Right atrium auricular region (tissue), 2 donors: ENCODE measurements around the gene HCK. TPM values are rescaled to one million over a fixed set of nuclear protein-coding genes. Genes with fewer than 3 reads are reported as not detected.
A peak's percentile ranks its signal among the peaks of the same experiment; 100 is the strongest.

Source experiments
- DNase-seq: peaks from one replicate; pipeline ENCODE4 v3.0.0-alpha.2; 2019; ENCODE audit warnings: low spot score
- H3K27ac ChIP-seq, 2 donors: fragments of 200-600 bp; sonication (generic); 1 replicate in 1 of 2; 2 replicates in 1 of 2; pipeline ENCODE4 v1.5.1; 2016 to 2019
- H3K27me3 ChIP-seq, 2 donors: fragments of 200-600 bp; sonication (generic); one replicate each; pipeline versions ENCODE4 v1.5.1 to v1.6.0; 2017 to 2019
- H3K36me3 ChIP-seq: fragments of 200-600 bp; sonication (generic); one replicate; pipeline ENCODE4 v1.5.1; 2016
- H3K4me1 ChIP-seq, 2 donors: fragments of 200-600 bp; sonication (generic); one replicate each; pipeline versions ENCODE4 v1.5.1 to v1.6.0; 2017 to 2019
- H3K4me3 ChIP-seq, 2 donors: fragments of 200-600 bp; sonication (generic); 1 replicate in 1 of 2; 2 replicates in 1 of 2; pipeline ENCODE4 v1.5.1; 2017 to 2019; ENCODE audit warnings: mild to moderate bottlenecking in 1 of 2, moderate library complexity in 1 of 2
- H3K9me3 ChIP-seq, 2 donors: fragments of 200-600 bp; sonication (generic); one replicate each; pipeline ENCODE4 v1.5.1; 2019
- total RNA-seq, 2 donors: library from RNA; depleted of rRNA; stranded (reverse); fragments of >200 nt; gene quantifications; one replicate each; pipeline ENCODE4 v1.1.0, GENCODE V29; 2016
- TF ChIP-seq, protein P1 (sequence below), 2 donors: fragments of 200-600 bp; sonication (generic); IDR thresholded peaks; one replicate each; pipeline ENCODE4 v1.5.1; 2019; ENCODE audit warnings: antibody characterized with exemption in 2 of 2

Gene HCK
- total RNA-seq, 2 donors from 2014 or later, result 2.3 to 9.2 TPM

GRCh38 chr20:32007787-32008616 is 44.0 kb upstream of the HCK start:
- DNase-seq, result peak; percentile 63
- no peaks in the 10 kb centered on the region for H3K27me3 ChIP-seq
- peak overlapping the region in 1 of 2 donors; percentile 50 for H3K27ac ChIP-seq
- TF ChIP-seq, protein P1, sequence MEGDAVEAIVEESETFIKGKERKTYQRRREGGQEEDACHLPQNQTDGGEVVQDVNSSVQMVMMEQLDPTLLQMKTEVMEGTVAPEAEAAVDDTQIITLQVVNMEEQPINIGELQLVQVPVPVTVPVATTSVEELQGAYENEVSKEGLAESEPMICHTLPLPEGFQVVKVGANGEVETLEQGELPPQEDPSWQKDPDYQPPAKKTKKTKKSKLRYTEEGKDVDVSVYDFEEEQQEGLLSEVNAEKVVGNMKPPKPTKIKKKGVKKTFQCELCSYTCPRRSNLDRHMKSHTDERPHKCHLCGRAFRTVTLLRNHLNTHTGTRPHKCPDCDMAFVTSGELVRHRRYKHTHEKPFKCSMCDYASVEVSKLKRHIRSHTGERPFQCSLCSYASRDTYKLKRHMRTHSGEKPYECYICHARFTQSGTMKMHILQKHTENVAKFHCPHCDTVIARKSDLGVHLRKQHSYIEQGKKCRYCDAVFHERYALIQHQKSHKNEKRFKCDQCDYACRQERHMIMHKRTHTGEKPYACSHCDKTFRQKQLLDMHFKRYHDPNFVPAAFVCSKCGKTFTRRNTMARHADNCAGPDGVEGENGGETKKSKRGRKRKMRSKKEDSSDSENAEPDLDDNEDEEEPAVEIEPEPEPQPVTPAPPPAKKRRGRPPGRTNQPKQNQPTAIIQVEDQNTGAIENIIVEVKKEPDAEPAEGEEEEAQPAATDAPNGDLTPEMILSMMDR (IDR thresholded peaks at IDR 0.05), result no peak
- no peaks in the 10 kb centered on the region for H3K36me3 ChIP-seq
- peaks cover 0 to 29% of the 10 kb centered on the region in 2 donors for H3K4me1 ChIP-seq
- H3K9me3 ChIP-seq, result no peaks in the 10 kb centered on the region
- no peak overlapping the region for H3K4me3 ChIP-seq

- Histone ChIP-seq H3K9me3 (no peaks in the 10 kb centered on the region), H3K27me3 (no peaks in the 10 kb centered on the region), H3K27ac (peak overlapping the region in 1 of 2 donors; percentile 61), H3K4me3 (no peak overlapping the region), H3K36me3 (no peaks in the 10 kb centered on the region), H3K4me1 (peaks cover 0 to 29% of the 10 kb centered on the region in 2 donors)
- no peak for DNase-seq
- TF ChIP-seq, protein P1 (IDR thresholded peaks at IDR 0.05), result no peak
Observed at GRCh38 chr20:32009564-32009963, 42.5 kb upstream of the HCK start.

DNA sequence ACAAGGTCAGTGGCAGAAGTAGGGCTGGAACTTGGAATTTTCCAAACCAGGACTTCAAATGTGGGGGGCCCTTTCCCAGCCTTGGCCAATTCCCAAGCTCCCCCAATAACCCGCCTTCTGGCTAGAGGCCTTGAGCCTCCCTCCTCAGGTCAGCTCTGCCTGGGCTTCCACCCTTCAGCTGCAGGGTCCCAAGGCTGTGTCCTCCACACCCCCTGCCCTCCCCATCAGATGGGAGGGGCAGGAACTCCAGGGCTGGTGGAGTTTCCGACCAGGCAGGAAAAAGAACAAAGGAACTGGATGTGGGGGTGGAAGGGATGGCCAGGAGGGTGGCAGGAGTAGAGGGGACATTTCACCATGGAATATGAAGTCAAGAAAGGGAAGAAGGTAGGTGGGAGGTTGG is 41.9 kb upstream of the HCK start, which contains the start of gene CCM2L:
Gene CCM2L, plus strand, starts transcription at position 338 of the 400 bp plus-strand sequence. Its CDS starts 17 bp downstream, at position 355.
- H3K4me1 ChIP-seq, result peaks cover 0 to 29% of the 10 kb centered on the region in 2 donors
- H3K36me3 ChIP-seq, result no peaks in the 10 kb centered on the region
- H3K27me3 ChIP-seq, result no peaks in the 10 kb centered on the region
- no peaks in the 10 kb centered on the region for H3K9me3 ChIP-seq
- H3K4me3 ChIP-seq, result peak within 1 kb of the TSS; percentile 31 to 45
- DNase-seq, result no peak
- H3K27ac ChIP-seq, result peak within 1 kb of the TSS; percentile 16 to 61
- TF ChIP-seq, protein P1 (IDR thresholded peaks at IDR 0.05), result no peak

DNA sequence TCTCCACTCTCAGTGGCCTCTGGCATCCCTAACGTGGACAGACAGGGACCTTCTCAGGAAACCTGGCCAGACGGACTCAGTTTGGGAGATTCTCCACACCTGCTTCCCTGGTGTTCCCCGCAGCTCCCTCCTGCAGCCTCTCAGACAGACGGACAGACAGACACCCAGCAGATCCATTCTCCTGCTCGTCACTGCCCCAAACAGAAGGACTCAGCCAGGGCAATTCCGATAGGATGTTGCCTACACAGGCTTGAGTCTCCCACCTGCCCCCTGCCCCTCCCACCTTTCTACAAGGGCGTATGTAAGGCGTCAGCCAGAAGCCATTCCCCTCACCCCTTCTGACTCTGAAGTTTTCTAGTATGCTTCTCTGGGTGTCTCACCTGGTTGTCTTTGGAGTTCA is 41.4 kb upstream of the HCK start:
- no peak for DNase-seq
- Histone ChIP-seq H3K27ac (peak overlapping the region; percentile 16 to 61), H3K36me3 (no peaks in the 10 kb centered on the region), H3K9me3 (no peaks in the 10 kb centered on the region), H3K27me3 (no peaks in the 10 kb centered on the region), H3K4me3 (peak overlapping the region; percentile 31 to 45), H3K4me1 (peaks cover 0 to 29% of the 10 kb centered on the region in 2 donors)
- TF ChIP-seq, protein P1 (IDR thresholded peaks at IDR 0.05), result no peak

DNA sequence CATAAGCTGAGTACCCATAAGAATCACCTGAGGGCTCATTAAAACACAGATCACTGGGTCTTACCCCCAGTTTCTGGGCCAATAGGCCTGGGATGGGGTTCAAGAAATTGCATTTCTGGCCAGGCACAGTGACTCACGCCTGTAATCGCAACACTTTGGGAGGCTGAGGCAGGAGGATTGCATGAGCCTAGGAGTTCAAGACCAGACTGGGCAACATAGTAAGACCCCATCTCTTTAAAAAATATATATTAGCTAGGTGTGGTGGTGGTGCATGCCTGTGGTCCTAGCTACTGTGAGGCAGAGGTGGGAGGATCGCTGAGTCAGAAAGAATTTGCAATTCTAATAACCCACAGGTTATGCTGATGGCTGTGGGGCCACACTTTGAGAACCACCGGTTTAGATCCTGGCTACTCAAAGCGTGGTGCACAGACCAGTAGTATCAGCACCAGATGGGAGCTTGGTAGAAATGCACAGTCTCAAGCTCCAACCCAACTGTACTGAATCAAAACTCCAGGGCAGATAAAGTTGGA is 39.8 kb upstream of the HCK start:
- TF ChIP-seq, protein P1 (IDR thresholded peaks at IDR 0.05), result no peak
- no peak overlapping the region for H3K27ac ChIP-seq
- H3K36me3 ChIP-seq, result no peaks in the 10 kb centered on the region
- H3K4me3 ChIP-seq, result peak overlapping the region in 1 of 2 donors; percentile 45
- no peaks in the 10 kb centered on the region for H3K9me3 ChIP-seq
- DNase-seq, result no peak
- peaks cover 0 to 23% of the 10 kb centered on the region in 2 donors for H3K4me1 ChIP-seq
- no peaks in the 10 kb centered on the region for H3K27me3 ChIP-seq
